H1 (cell line): Measurements from ENCODE around the gene BRD9. TPM values are rescaled to one million over a fixed set of nuclear protein-coding genes. Genes with fewer than 3 reads are reported as not detected.

ENCODE experiments used
- CTCF ChIP-seq, 3 experiments: IDR thresholded peaks; 1 replicate in 2 of 3; 2 replicates in 1 of 3; pipeline versions ENCODE4 v1.5.1 to v1.6.1; 2011; ENCODE audit warnings: low read length in 3 of 3, mild to moderate bottlenecking in 3 of 3, inconsistent platforms in 2 of 3, low read depth in 1 of 3, moderate library complexity in 1 of 3; ENCODE audit not compliant: insufficient read depth in 1 of 3; ENCODE audit errors: control extremely low read depth in 1 of 3
- polyA plus RNA-seq, 7 experiments: library from polyadenylated mRNA; depleted of rRNA in 3 of 7; stranded (reverse) in 5 of 7; unstranded in 2 of 7; fragments of >200 nt in 5 of 7; fragments of 200-250 nt in 2 of 7; gene quantifications; 1 replicate in 5 of 7; 2 replicates in 1 of 7; 4 replicates in 1 of 7; pipeline versions ENCODE4 v1.2.1 to v1.2.3, GENCODE V29; 2011 to 2013; ENCODE audit warnings: missing spikeins in 2 of 7, mixed read lengths in 2 of 7
- total RNA-seq: library from RNA; stranded (reverse); fragmentation: NEBNext Ultra II Directional; extraction: Animal tissue kit (Norgen Biotek cat#: 25700); gene quantifications from 2 replicates; pipeline ENCODE4 v1.2.1, GENCODE V29; 2021

BRD9 gene
- total and polyA plus RNA-seq, 2 of the 8 experiments (the other 6 are each of a cell fraction or from before 2014, with no cell fraction given), result 9.3 to 49.4 TPM

- no peak for TF ChIP-seq CTCF (IDR thresholded peaks at IDR 0.05; ENCODE audit: control extremely low read depth in 1 of 3, insufficient read depth in 1 of 3, low read depth in 1 of 3, low read length in 3 of 3)
These were observed 44.7 kb upstream of the BRD9 start (continued) for GRCh38 chr5:937151-937924.
